GM06990 (cell line): Measurements from ENCODE around the gene MICAL2.

ENCODE experiments used
- DNase-seq: peaks from one replicate; pipeline ENCODE4 v3.0.0-alpha.2; 2011; ENCODE audit not compliant: insufficient read length; ENCODE audit errors: extremely low read depth
- H3K27me3 ChIP-seq: replicated peaks from 2 replicates; pipeline ENCODE4 v1.6.0; 2011; ENCODE audit warnings: low read length; ENCODE audit not compliant: control insufficient read depth, insufficient read depth
- H3K36me3 ChIP-seq: 2 replicates; pipeline ENCODE4 v1.5.1; 2011; ENCODE audit warnings: low read length; ENCODE audit not compliant: control insufficient read depth, insufficient read depth
- H3K4me3 ChIP-seq: replicated peaks from 2 replicates; pipeline ENCODE4 v1.5.1; 2011; ENCODE audit warnings: low read depth, mild to moderate bottlenecking, control low read depth, low read length
- TF ChIP-seq, protein P1 (sequence below): IDR thresholded peaks from 2 replicates; pipeline ENCODE4 v1.5.1; 2011; ENCODE audit warnings: low read length, control low read depth, mild to moderate bottlenecking, inconsistent platforms; ENCODE audit not compliant: insufficient read depth, poor library complexity, severe bottlenecking

Gene MICAL2

GRCh38 chr11:12167061-12168000 is 56.9 kb downstream of the MICAL2 start:
- H3K27me3 ChIP-seq = no peaks in the 10 kb centered on the region
- no peak overlapping the region for H3K4me3 ChIP-seq
- DNase-seq = no peak
- H3K36me3 ChIP-seq = no peaks in the 10 kb centered on the region
- TF ChIP-seq, protein P1, sequence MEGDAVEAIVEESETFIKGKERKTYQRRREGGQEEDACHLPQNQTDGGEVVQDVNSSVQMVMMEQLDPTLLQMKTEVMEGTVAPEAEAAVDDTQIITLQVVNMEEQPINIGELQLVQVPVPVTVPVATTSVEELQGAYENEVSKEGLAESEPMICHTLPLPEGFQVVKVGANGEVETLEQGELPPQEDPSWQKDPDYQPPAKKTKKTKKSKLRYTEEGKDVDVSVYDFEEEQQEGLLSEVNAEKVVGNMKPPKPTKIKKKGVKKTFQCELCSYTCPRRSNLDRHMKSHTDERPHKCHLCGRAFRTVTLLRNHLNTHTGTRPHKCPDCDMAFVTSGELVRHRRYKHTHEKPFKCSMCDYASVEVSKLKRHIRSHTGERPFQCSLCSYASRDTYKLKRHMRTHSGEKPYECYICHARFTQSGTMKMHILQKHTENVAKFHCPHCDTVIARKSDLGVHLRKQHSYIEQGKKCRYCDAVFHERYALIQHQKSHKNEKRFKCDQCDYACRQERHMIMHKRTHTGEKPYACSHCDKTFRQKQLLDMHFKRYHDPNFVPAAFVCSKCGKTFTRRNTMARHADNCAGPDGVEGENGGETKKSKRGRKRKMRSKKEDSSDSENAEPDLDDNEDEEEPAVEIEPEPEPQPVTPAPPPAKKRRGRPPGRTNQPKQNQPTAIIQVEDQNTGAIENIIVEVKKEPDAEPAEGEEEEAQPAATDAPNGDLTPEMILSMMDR = no peak

GRCh38 chr11:12168114-12168513 is 57.7 kb downstream of the MICAL2 start:
- TF ChIP-seq, protein P1 = no peak
- no peaks in the 10 kb centered on the region for H3K27me3 ChIP-seq
- no peak overlapping the region for H3K4me3 ChIP-seq
- H3K36me3 ChIP-seq = no peaks in the 10 kb centered on the region
- no peak for DNase-seq

DNA sequence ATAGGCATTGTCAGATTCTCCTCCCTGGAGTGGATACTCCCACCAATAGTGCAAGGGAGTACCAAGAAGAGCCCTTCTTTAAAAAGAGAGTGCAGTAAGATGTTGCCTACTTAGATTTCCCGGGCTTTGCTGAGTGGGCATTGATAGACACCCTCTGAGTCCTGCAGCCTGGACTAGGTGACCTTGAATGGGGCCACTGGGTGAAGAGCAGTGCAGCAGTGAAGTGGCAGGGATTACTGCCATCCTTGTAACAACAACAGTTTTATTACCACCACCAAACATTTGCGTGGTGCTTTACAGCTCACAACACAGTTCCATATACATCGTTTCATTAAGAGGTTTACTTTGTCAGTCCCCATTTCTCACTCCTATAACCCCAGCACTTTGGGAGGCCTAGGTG is 59.4 kb downstream of the MICAL2 start:
- Histone ChIP-seq H3K36me3 (no peaks in the 10 kb centered on the region), H3K27me3 (no peaks in the 10 kb centered on the region), H3K4me3 (no peak overlapping the region)
- TF ChIP-seq, protein P1 = no peak
- DNase-seq = no peak

DNA sequence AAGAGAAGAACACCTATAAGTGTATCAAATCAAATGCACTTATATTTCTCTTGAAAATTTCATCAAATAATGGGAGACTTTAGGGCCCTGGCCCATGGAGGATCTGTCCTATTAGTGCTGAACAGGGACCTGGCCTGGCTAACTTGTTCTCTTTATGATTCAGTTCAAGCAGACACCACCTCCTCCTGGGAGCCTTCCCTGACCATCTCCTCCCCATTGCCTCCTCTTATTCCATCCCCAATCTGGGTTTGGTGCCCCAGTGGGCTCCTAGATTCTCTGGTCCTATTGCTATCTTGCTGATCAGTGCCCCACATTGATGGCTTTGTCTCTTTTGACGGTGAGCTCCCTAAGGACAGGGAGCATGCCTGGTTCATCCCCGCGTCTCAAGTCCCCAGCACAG is 60.1 kb downstream of the MICAL2 start:
- TF ChIP-seq, protein P1 = no peak
- DNase-seq = no peak
- Histone ChIP-seq H3K27me3 (no peaks in the 10 kb centered on the region), H3K36me3 (no peaks in the 10 kb centered on the region), H3K4me3 (no peak overlapping the region)

DNA sequence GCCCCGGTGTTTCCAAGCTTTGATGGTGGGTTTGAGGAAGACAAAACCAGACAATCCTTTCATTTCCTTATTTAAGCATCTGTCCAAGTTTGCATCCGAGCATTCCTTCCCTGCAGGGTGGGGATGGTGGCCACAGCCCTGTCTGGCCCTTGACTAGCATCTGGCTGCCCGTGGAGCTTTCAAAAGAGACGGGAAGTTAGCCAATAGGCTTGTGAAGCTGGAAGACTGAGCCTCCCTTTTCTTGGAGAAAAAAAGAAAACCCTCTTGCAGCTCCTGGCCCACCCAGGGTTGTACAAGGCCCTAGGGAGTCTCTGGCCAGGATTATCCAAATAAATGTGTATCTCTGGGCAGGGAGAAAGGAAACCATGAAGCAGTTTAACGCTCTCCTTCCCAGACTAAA is 60.6 kb downstream of the MICAL2 start:
- TF ChIP-seq, protein P1 = no peak
- H3K4me3 ChIP-seq = no peak overlapping the region
- DNase-seq = no peak
- H3K36me3 ChIP-seq = no peaks in the 10 kb centered on the region
- no peaks in the 10 kb centered on the region for H3K27me3 ChIP-seq
